Mesothelial cell of epicardium (in vitro differentiated cells): ENCODE data around the gene SYNGAP1. TPM values are rescaled to one million over a fixed set of nuclear protein-coding genes. Genes with fewer than 3 reads are reported as not detected.

Experiments used
- DNase-seq, 2 experiments: peaks; one replicate each; pipeline ENCODE4 v3.0.0; 2021; ENCODE audit warnings: low spot score in 2 of 2; ENCODE audit not compliant: unreplicated experiment in 2 of 2
- H3K27ac Mint-ChIP-seq: 2 replicates; pipeline ENCODE4 v1.8.0; 2021; ENCODE audit warnings: mixed read lengths
- H3K27me3 Mint-ChIP-seq: 2 replicates; pipeline ENCODE4 v1.8.0; 2021; ENCODE audit warnings: low read depth, mixed read lengths
- H3K36me3 Mint-ChIP-seq: 2 replicates; pipeline ENCODE4 v1.8.0; 2021; ENCODE audit warnings: mixed read lengths
- H3K4me1 Mint-ChIP-seq: 2 replicates; pipeline ENCODE4 v1.8.0; 2021; ENCODE audit warnings: mixed read lengths
- H3K4me3 Mint-ChIP-seq: 2 replicates; pipeline ENCODE4 v1.8.0; 2021; ENCODE audit warnings: mild to moderate bottlenecking, moderate library complexity, mixed read lengths
- H3K9me3 Mint-ChIP-seq: 2 replicates; pipeline ENCODE4 v1.8.0; 2021; ENCODE audit warnings: mixed read lengths
- total RNA-seq: library from RNA; stranded (reverse); gene quantifications from 3 replicates; pipeline ENCODE4 v1.2.1, GENCODE V29; 2021
- TF ChIP-seq, protein P1 (sequence below): fragments of 200-600 bp; sonication (generic); IDR thresholded peaks from one replicate; pipeline ENCODE4 v1.5.0; 2021; ENCODE audit warnings: antibody characterized with exemption; ENCODE audit not compliant: unreplicated experiment

The SYNGAP1 gene
- total RNA-seq, 1 donor from 2014 or later = 66.1 TPM

DNA sequence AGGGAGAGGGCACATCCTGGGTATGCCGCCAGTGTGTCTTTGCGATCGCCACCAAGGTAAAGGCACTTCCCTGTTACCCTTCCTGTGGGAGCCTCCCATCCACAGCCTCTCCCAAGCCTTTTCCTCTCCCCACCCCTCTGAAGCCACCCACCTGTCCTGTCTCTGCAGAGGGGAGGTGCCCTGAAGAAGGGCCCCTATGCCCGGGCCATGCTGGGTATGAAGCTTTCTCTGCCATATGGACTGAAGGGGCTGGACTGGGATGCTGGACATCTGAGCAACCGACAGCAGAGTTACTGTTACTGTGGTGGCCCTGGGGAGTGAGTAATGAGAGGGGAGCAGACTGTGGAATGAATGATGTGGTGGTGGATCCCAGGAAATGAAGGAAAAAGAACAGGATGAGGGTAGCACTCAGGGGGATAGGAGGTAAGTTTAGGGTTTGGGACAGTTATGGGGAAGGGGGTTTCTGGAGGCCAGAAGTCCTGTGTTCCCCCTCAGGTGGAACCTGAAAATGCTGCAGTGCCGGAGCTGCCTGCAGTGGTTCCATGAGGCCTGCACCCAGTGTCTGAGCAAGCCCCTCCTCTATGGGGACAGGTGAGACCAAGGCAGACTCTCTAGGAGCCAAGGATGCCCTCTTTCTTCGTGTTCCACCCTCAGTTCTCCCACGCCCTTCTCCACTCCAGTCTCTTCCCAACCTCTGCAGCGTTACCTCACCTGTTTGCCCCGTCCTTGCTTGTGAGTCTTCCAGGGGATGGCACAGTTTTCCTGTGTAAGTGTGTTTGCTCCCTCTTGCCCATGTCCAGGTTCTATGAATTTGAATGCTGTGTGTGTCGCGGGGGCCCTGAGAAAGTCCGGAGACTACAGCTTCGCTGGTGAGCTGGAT, 6.4 kb upstream of the SYNGAP1 start:
- Mint-ChIP-seq H3K9me3 (no peaks in the 10 kb centered on the region), H3K27ac (peak overlapping the region; percentile 35), H3K4me1 (peaks cover 38% of the 10 kb centered on the region), H3K4me3 (no peak overlapping the region), H3K27me3 (no peaks in the 10 kb centered on the region), H3K36me3 (peaks cover 7% of the 10 kb centered on the region)
- no peak for DNase-seq
- TF ChIP-seq, protein P1, sequence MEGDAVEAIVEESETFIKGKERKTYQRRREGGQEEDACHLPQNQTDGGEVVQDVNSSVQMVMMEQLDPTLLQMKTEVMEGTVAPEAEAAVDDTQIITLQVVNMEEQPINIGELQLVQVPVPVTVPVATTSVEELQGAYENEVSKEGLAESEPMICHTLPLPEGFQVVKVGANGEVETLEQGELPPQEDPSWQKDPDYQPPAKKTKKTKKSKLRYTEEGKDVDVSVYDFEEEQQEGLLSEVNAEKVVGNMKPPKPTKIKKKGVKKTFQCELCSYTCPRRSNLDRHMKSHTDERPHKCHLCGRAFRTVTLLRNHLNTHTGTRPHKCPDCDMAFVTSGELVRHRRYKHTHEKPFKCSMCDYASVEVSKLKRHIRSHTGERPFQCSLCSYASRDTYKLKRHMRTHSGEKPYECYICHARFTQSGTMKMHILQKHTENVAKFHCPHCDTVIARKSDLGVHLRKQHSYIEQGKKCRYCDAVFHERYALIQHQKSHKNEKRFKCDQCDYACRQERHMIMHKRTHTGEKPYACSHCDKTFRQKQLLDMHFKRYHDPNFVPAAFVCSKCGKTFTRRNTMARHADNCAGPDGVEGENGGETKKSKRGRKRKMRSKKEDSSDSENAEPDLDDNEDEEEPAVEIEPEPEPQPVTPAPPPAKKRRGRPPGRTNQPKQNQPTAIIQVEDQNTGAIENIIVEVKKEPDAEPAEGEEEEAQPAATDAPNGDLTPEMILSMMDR = no peak

DNA sequence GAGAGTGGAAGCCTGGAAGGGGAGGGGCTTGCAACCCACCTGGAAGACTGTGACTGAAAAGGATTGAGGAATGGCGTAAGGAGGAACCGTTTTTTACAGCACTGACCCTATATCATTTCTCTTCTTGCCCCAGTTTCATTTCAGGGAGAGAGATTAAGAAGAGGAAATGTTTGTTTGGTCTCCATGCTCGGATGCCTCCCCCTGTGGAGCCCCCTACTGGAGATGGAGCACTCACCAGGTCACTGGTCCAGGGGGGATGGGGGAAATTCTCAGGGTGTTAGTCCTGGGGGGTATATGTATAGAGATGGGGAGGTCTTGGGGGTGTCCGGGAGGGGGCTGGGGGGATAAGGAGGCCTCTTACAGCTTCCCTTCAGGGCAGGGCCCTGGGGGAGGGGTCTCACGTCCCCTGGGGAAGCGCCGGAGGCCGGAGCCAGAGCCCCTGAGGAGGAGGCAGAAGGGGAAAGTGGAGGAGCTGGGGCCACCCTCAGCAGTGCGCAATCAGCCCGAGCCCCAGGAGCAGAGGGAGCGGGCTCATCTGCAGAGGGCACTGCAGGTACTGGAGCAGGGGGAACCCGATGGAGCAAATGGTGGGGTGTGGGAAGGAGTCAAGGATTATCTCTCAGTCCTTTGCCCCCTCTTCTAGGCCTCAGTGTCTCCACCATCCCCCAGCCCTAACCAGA, 5.1 kb upstream of the SYNGAP1 start:
- peak overlapping the region; percentile 7 for H3K4me3 Mint-ChIP-seq
- H3K36me3 Mint-ChIP-seq = peaks cover 7% of the 10 kb centered on the region
- peaks cover 48% of the 10 kb centered on the region for H3K4me1 Mint-ChIP-seq
- no peaks in the 10 kb centered on the region for H3K9me3 Mint-ChIP-seq
- H3K27me3 Mint-ChIP-seq = no peaks in the 10 kb centered on the region
- peak overlapping the region; percentile 17 for H3K27ac Mint-ChIP-seq
- TF ChIP-seq, protein P1 = peak; percentile 10
- DNase-seq = no peak

DNA sequence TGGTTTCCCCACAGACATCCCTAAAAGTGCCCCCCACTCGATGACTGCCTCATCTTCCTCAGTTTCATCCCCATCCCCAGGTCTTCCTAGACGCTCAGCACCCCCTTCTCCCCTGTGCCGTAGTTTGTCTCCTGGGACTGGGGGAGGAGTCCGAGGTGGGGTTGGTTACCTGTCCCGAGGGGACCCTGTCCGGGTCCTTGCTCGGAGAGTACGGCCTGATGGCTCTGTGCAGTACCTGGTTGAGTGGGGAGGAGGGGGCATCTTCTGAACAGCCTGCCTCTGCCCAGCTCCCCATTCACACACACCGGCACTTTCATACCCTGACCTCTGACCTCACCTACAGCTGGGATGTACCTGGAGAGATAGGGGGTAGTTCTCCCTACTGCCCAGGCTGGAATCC, 4.0 kb upstream of the SYNGAP1 start:
- Mint-ChIP-seq H3K27ac (no peak overlapping the region), H3K36me3 (peaks cover 7% of the 10 kb centered on the region), H3K4me1 (peaks cover 49% of the 10 kb centered on the region), H3K9me3 (no peaks in the 10 kb centered on the region), H3K4me3 (peak overlapping the region; percentile 7), H3K27me3 (no peaks in the 10 kb centered on the region)
- no peak for DNase-seq
- TF ChIP-seq, protein P1 = no peak

DNA sequence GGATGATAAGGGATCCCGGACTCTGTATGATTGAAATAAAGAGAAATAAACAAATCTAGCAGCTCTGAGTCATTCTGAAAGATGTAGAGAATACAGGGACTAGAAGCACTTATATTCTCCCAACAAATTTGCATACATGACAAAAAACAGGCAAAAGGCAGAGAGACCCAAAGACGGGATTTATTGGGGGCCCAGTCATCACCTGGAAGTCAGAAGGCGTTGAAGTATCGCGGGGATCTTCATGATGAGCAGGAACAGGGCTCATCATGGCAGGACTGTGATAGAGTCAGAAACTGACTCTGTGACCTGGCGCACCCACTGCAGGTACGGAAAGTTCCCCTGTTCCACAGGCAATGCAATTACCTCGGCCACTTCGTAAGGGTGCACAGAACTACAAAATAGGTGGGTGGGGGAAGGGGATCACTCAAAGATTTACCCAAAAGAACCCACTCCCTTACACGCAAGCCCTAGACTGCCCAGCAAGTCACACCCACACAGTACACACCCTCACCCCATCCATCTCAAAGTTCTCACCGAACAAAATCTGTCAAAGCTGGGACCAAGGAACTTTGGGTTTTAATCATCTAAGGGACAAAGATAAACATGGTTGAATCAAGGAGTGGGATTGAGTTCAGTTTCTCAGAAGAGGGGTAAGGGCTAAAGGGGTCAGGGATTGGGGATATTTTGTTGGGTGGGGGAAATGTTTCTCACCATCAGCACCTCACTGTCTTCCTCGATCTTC, 3.3 kb upstream of the SYNGAP1 start:
- TF ChIP-seq, protein P1 = no peak
- Mint-ChIP-seq H3K27me3 (no peaks in the 10 kb centered on the region), H3K27ac (peak overlapping the region; percentile 98), H3K4me1 (peaks cover 52% of the 10 kb centered on the region), H3K9me3 (no peaks in the 10 kb centered on the region), H3K36me3 (peaks cover 7% of the 10 kb centered on the region), H3K4me3 (peak overlapping the region; percentile 94)
- DNase-seq = no peak

DNA sequence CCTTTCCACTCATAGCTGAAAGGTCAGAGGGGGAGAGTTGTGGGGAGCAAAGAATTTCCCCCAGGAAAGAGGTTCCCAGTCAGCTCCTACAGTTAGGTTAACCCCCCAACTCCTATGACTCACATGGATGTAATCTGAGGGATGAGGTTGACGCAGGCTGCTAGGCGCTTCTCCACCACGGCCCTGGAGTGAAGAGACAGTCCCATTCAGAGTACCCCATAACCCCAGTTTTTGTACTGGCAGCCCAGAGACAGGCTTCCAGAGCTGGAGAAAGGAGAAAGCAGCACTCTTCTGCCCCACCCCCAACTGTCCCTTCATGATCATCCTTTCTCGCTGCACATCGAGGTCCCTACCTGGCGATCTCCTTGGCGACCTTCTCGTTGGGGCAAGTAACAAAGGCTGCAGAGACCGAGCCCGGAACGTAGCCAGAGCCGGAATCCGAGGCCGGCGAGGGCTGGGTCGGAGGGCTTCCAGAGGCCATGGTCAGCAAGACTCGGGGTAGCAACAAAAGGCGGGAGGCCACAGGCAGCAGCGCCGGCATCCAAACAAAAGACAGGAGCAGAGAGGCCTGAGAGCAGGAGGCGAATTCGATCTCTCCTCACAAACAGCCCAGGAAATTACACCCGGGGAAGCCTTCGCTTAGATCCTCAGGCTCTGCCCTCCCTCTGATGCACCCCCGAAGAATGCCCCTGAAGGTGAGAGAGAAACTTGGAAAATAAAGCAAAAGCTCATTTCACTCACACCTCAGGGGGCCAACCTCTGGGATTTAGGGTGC, 2.5 kb upstream of the SYNGAP1 start:
- peaks cover 54% of the 10 kb centered on the region for H3K4me1 Mint-ChIP-seq
- no peak for DNase-seq

More for the DNA sequence above, 2.5 kb upstream of the SYNGAP1 start:
- Mint-ChIP-seq H3K36me3 (peaks cover 7% of the 10 kb centered on the region), H3K9me3 (no peaks in the 10 kb centered on the region), H3K27me3 (no peaks in the 10 kb centered on the region), H3K4me3 (peak overlapping the region; percentile 94), H3K27ac (peak overlapping the region; percentile 98)
- TF ChIP-seq, protein P1 = no peak
